HEK293 (cell line): ENCODE results near the gene SIRPB2.

Experiments used
- OSR2 ChIP-seq: fragments of 450-650 bp; formaldehyde crosslinking; IDR thresholded peaks from 2 replicates; pipeline ENCODE4 v1.5.1; 2016; ENCODE audit warnings: missing biosample characterization, missing genetic modification characterization
- SP2 ChIP-seq: fragments of 450-650 bp; formaldehyde crosslinking; IDR thresholded peaks from 2 replicates; pipeline ENCODE4 v1.5.1; 2016; ENCODE audit warnings: missing biosample characterization, missing genetic modification characterization
- SP7 ChIP-seq: fragments of 450-650 bp; formaldehyde crosslinking; IDR thresholded peaks from 2 replicates; pipeline ENCODE4 v1.5.1; 2016; ENCODE audit warnings: missing biosample characterization, missing genetic modification characterization
- ZFHX2 ChIP-seq: fragments of 450-650 bp; formaldehyde crosslinking; conservative IDR thresholded peaks from 2 replicates; pipeline ENCODE4 v1.5.1; 2016; ENCODE audit warnings: missing biosample characterization, missing genetic modification characterization
- ZIC2 ChIP-seq: fragments of 450-650 bp; formaldehyde crosslinking; IDR thresholded peaks from 2 replicates; pipeline ENCODE4 v1.5.1; 2016; ENCODE audit warnings: missing biosample characterization, missing genetic modification characterization
- ZNF10 ChIP-seq: fragments of 450-650 bp; formaldehyde crosslinking; IDR thresholded peaks from 2 replicates; pipeline ENCODE4 v1.5.1; 2017; ENCODE audit warnings: missing biosample characterization, missing genetic modification characterization
- ZNF140 ChIP-seq: fragments of 450-650 bp; formaldehyde crosslinking; IDR thresholded peaks from 2 replicates; pipeline ENCODE4 v1.5.1; 2016; ENCODE audit warnings: missing biosample characterization, missing genetic modification characterization
- ZNF175 ChIP-seq: fragments of 450-650 bp; formaldehyde crosslinking; IDR thresholded peaks from 2 replicates; pipeline ENCODE4 v1.5.1; 2016; ENCODE audit warnings: missing biosample characterization, missing genetic modification characterization
- ZNF211 ChIP-seq: fragments of 450-650 bp; formaldehyde crosslinking; IDR thresholded peaks from 2 replicates; pipeline ENCODE4 v1.5.1; 2016; ENCODE audit warnings: low read depth, missing biosample characterization, missing genetic modification characterization
- ZNF214 ChIP-seq: fragments of 450-650 bp; formaldehyde crosslinking; IDR thresholded peaks from 2 replicates; pipeline ENCODE4 v1.5.1; 2017; ENCODE audit warnings: missing biosample characterization, mild to moderate bottlenecking, missing genetic modification characterization, borderline replicate concordance
- ZNF24 ChIP-seq: fragments of 450-650 bp; formaldehyde crosslinking; IDR thresholded peaks from 2 replicates; pipeline ENCODE4 v1.5.1; 2016; ENCODE audit warnings: missing biosample characterization, missing genetic modification characterization
- ZNF354C ChIP-seq: fragments of 450-650 bp; formaldehyde crosslinking; IDR thresholded peaks from 2 replicates; pipeline ENCODE4 v1.5.1; 2016; ENCODE audit warnings: missing biosample characterization, missing genetic modification characterization, low read depth, borderline replicate concordance
- ZNF394 ChIP-seq: fragments of 450-650 bp; formaldehyde crosslinking; IDR thresholded peaks from 2 replicates; pipeline ENCODE4 v1.5.1; 2016; ENCODE audit warnings: missing biosample characterization, missing genetic modification characterization, mild to moderate bottlenecking, moderate library complexity, borderline replicate concordance
- ZNF426 ChIP-seq: fragments of 450-650 bp; formaldehyde crosslinking; IDR thresholded peaks from 2 replicates; pipeline ENCODE4 v1.5.1; 2017; ENCODE audit warnings: missing biosample characterization, missing genetic modification characterization, mild to moderate bottlenecking, inconsistent platforms, moderate library complexity
- ZNF514 ChIP-seq: fragments of 450-650 bp; formaldehyde crosslinking; IDR thresholded peaks from 2 replicates; pipeline ENCODE4 v1.5.1; 2016; ENCODE audit warnings: missing biosample characterization, missing genetic modification characterization
- ZNF548 ChIP-seq: fragments of 450-650 bp; formaldehyde crosslinking; IDR thresholded peaks from 2 replicates; pipeline ENCODE4 v1.5.1; 2016; ENCODE audit warnings: missing biosample characterization, missing genetic modification characterization
- ZNF585B ChIP-seq: fragments of 450-650 bp; formaldehyde crosslinking; IDR thresholded peaks from 2 replicates; pipeline ENCODE4 v1.5.1; 2016; ENCODE audit warnings: missing biosample characterization, missing genetic modification characterization
- ZNF629 ChIP-seq: fragments of 450-650 bp; formaldehyde crosslinking; IDR thresholded peaks from 2 replicates; pipeline ENCODE4 v1.5.1; 2017; ENCODE audit warnings: missing biosample characterization, missing genetic modification characterization
- ZNF670 ChIP-seq: fragments of 450-650 bp; formaldehyde crosslinking; IDR thresholded peaks from 2 replicates; pipeline ENCODE4 v1.5.1; 2016; ENCODE audit warnings: missing biosample characterization, missing genetic modification characterization, low read depth
- ZNF707 ChIP-seq: fragments of 450-650 bp; formaldehyde crosslinking; IDR thresholded peaks from 2 replicates; pipeline ENCODE4 v1.5.1; 2016; ENCODE audit warnings: missing biosample characterization, missing genetic modification characterization
- ZNF76 ChIP-seq: fragments of 450-650 bp; formaldehyde crosslinking; IDR thresholded peaks from 2 replicates; pipeline ENCODE4; 2016; ENCODE audit warnings: low read depth, missing biosample characterization, missing genetic modification characterization, borderline replicate concordance
- ZNF777 ChIP-seq: fragments of 450-650 bp; formaldehyde crosslinking; IDR thresholded peaks from 2 replicates; pipeline ENCODE4 v1.5.1; 2017; ENCODE audit warnings: missing biosample characterization, missing genetic modification characterization, borderline replicate concordance
- ZNF830 ChIP-seq: fragments of 450-650 bp; IDR thresholded peaks from 2 replicates; pipeline ENCODE4 v1.5.0; 2018; ENCODE audit warnings: missing biosample characterization, missing genetic modification characterization, low read depth, mild to moderate bottlenecking, moderate library complexity
- ZNF837 ChIP-seq: fragments of 450-650 bp; formaldehyde crosslinking; IDR thresholded peaks from 2 replicates; pipeline ENCODE4 v1.5.1; 2016; ENCODE audit warnings: missing biosample characterization, missing genetic modification characterization
- ZSCAN30 ChIP-seq: fragments of 450-650 bp; IDR thresholded peaks from 2 replicates; pipeline ENCODE4 v1.5.1; 2018; ENCODE audit warnings: missing biosample characterization, mild to moderate bottlenecking, missing genetic modification characterization, moderate library complexity
- TF ChIP-seq, protein P1 (sequence below): fragments of 450-650 bp; formaldehyde crosslinking; IDR thresholded peaks from 2 replicates; pipeline ENCODE4 v1.5.1; 2016; ENCODE audit warnings: missing biosample characterization, missing genetic modification characterization, low read depth
- TF ChIP-seq, protein P2 (sequence below): fragments of 450-650 bp; IDR thresholded peaks from 2 replicates; pipeline ENCODE4 v1.5.1; 2018; ENCODE audit warnings: missing biosample characterization, mild to moderate bottlenecking, missing genetic modification characterization
- TF ChIP-seq, protein P3 (sequence below): fragments of 450-650 bp; formaldehyde crosslinking; IDR thresholded peaks from 2 replicates; pipeline ENCODE4 v1.5.1; 2016; ENCODE audit warnings: missing biosample characterization, missing genetic modification characterization
- TF ChIP-seq, protein P4 (sequence below): fragments of 450-650 bp; formaldehyde crosslinking; IDR thresholded peaks from 2 replicates; pipeline ENCODE4 v1.5.1; 2016; ENCODE audit warnings: missing biosample characterization, missing genetic modification characterization
- TF ChIP-seq, protein P5 (sequence below): fragments of 450-650 bp; formaldehyde crosslinking; IDR thresholded peaks from 2 replicates; pipeline ENCODE4 v1.5.1; 2016; ENCODE audit warnings: missing biosample characterization, missing genetic modification characterization
- TF ChIP-seq, protein P6 (sequence below): fragments of 450-650 bp; formaldehyde crosslinking; IDR thresholded peaks from 2 replicates; pipeline ENCODE4 v1.5.1; 2016; ENCODE audit warnings: missing biosample characterization, missing genetic modification characterization

SIRPB2 gene

DNA sequence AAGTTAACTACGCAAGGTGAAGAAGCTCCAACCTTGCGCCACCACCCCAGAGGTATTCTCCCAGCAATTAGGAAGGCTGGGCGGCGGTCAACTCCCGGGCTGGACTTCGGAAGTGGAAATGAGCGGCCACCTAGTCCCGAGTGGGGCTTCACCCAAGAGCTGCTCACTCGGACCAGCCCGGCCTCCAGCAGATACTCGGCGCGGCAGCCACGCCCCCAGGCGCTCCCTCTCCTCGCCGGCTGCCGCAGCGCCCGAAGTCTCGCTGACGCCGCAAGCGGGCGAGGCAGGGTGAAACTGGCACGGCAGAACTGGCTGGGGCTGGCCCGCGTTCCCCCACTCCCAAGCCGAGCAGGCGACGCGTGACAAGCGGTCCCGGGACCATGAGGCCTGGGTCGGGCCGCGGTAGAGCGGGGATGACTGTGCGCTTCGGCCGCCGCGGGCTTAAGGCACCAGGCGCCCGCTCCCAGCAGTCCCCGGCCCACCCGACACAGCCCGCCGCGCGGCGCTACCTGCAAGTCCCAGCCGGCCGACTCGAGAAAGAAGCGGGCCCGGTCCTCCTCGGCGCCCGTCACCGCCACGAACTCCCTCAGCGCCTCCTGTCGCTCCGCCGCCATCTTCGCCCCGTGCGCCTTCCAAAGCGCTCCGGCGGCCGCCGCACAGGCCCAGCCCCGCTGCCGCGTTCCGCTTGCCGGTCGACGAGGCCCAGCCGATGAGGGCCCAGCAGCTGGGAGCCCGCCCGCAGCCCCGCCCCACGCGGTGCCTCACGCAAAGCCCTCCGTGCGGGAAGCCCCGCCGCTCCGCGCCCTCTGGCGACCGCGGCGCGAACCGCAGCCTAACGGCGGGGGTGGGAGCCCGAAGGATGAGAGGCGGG lies 24.8 kb downstream of the SIRPB2 start, which contains the start of gene NSFL1C (continued):
- TF ChIP-seq ZNF585B (tag by site-specific recombination) (no peak), ZNF837 (no peak), ZNF830 (tag by site-specific recombination) (no peak), ZNF140 (tag by site-specific recombination) (no peak), ZNF76 (tag by site-specific recombination) (peak; percentile 86; the same call in 1 of the 2 replicates), ZNF548 (tag by site-specific recombination) (no peak), ZFHX2 (tag by site-specific recombination) (peak; percentile 77), ZNF426 (tag by site-specific recombination) (no peak), OSR2 (tag by site-specific recombination) (peak; percentile 36; the same call in 1 of the 2 replicates), ZNF175 (tag by site-specific recombination) (no peak), ZNF24 (tag by site-specific recombination) (no peak), ZNF211 (tag by site-specific recombination) (no peak), ZSCAN30 (tag by site-specific recombination) (peak; percentile 99), ZNF214 (tag by site-specific recombination) (no peak), ZNF670 (tag by site-specific recombination) (no peak), ZNF394 (tag by site-specific recombination) (peak; percentile 38; the same call in 1 of the 2 replicates), ZNF514 (tag by site-specific recombination) (no peak), SP7 (tag by site-specific recombination) (peak; percentile 64), ZNF777 (no peak), SP2 (tag by site-specific recombination) (peak; percentile 44), ZIC2 (tag by site-specific recombination) (no peak; the same call in 1 of the 2 replicates), ZNF10 (tag by site-specific recombination) (no peak), ZNF629 (tag by site-specific recombination) (0 out of 2 replicates have a peak, but pooled peaks have one; percentile 39), ZNF354C (tag by site-specific recombination) (no peak), ZNF707 (tag by site-specific recombination) (no peak)
- TF ChIP-seq, protein P1, sequence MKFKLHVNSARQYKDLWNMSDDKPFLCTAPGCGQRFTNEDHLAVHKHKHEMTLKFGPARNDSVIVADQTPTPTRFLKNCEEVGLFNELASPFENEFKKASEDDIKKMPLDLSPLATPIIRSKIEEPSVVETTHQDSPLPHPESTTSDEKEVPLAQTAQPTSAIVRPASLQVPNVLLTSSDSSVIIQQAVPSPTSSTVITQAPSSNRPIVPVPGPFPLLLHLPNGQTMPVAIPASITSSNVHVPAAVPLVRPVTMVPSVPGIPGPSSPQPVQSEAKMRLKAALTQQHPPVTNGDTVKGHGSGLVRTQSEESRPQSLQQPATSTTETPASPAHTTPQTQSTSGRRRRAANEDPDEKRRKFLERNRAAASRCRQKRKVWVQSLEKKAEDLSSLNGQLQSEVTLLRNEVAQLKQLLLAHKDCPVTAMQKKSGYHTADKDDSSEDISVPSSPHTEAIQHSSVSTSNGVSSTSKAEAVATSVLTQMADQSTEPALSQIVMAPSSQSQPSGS (tag by site-specific recombination), result no peak
- TF ChIP-seq, protein P2, sequence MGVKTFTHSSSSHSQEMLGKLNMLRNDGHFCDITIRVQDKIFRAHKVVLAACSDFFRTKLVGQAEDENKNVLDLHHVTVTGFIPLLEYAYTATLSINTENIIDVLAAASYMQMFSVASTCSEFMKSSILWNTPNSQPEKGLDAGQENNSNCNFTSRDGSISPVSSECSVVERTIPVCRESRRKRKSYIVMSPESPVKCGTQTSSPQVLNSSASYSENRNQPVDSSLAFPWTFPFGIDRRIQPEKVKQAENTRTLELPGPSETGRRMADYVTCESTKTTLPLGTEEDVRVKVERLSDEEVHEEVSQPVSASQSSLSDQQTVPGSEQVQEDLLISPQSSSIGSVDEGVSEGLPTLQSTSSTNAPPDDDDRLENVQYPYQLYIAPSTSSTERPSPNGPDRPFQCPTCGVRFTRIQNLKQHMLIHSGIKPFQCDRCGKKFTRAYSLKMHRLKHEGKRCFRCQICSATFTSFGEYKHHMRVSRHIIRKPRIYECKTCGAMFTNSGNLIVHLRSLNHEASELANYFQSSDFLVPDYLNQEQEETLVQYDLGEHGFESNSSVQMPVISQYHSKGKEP (tag by site-specific recombination), result peak; percentile 74
- TF ChIP-seq, protein P3, sequence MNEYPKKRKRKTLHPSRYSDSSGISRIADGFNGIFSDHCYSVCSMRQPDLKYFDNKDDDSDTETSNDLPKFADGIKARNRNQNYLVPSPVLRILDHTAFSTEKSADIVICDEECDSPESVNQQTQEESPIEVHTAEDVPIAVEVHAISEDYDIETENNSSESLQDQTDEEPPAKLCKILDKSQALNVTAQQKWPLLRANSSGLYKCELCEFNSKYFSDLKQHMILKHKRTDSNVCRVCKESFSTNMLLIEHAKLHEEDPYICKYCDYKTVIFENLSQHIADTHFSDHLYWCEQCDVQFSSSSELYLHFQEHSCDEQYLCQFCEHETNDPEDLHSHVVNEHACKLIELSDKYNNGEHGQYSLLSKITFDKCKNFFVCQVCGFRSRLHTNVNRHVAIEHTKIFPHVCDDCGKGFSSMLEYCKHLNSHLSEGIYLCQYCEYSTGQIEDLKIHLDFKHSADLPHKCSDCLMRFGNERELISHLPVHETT (tag by site-specific recombination), result no peak
- TF ChIP-seq, protein P4, sequence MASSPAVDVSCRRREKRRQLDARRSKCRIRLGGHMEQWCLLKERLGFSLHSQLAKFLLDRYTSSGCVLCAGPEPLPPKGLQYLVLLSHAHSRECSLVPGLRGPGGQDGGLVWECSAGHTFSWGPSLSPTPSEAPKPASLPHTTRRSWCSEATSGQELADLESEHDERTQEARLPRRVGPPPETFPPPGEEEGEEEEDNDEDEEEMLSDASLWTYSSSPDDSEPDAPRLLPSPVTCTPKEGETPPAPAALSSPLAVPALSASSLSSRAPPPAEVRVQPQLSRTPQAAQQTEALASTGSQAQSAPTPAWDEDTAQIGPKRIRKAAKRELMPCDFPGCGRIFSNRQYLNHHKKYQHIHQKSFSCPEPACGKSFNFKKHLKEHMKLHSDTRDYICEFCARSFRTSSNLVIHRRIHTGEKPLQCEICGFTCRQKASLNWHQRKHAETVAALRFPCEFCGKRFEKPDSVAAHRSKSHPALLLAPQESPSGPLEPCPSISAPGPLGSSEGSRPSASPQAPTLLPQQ (tag by site-specific recombination), result peak; percentile 90
- TF ChIP-seq, protein P5, sequence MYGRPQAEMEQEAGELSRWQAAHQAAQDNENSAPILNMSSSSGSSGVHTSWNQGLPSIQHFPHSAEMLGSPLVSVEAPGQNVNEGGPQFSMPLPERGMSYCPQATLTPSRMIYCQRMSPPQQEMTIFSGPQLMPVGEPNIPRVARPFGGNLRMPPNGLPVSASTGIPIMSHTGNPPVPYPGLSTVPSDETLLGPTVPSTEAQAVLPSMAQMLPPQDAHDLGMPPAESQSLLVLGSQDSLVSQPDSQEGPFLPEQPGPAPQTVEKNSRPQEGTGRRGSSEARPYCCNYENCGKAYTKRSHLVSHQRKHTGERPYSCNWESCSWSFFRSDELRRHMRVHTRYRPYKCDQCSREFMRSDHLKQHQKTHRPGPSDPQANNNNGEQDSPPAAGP, result peak; percentile 86
- TF ChIP-seq, protein P6, sequence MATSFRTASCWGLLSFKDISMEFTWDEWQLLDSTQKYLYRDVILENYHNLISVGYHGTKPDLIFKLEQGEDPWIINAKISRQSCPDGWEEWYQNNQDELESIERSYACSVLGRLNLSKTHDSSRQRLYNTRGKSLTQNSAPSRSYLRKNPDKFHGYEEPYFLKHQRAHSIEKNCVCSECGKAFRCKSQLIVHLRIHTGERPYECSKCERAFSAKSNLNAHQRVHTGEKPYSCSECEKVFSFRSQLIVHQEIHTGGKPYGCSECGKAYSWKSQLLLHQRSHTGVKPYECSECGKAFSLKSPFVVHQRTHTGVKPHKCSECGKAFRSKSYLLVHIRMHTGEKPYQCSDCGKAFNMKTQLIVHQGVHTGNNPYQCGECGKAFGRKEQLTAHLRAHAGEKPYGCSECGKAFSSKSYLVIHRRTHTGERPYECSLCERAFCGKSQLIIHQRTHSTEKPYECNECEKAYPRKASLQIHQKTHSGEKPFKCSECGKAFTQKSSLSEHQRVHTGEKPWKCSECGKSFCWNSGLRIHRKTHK (tag by site-specific recombination), result no peak
